Stimulated activated CD8-positive, alpha-beta memory T cell treated with anti-CD3 and anti-CD28 coated beads, Interleukin-15, amount 100 ng/mL, for 24 hours (primary cell): ENCODE measurements around the gene POM121C.
"Not testable (repeated sequence)": the region's sequence is repeated elsewhere in the genome, so short reads cannot be mapped to it uniquely, and the experiment has no call there.

Experiments used
- DNase-seq: peaks from one replicate; pipeline ENCODE4 v3.0.0-alpha.2; 2020; ENCODE audit warnings: low read depth

The POM121C gene

GRCh38 chr7:75393194-75393593, 92.9 kb downstream of the POM121C start:
- not testable (repeated sequence) for DNase-seq

DNA sequence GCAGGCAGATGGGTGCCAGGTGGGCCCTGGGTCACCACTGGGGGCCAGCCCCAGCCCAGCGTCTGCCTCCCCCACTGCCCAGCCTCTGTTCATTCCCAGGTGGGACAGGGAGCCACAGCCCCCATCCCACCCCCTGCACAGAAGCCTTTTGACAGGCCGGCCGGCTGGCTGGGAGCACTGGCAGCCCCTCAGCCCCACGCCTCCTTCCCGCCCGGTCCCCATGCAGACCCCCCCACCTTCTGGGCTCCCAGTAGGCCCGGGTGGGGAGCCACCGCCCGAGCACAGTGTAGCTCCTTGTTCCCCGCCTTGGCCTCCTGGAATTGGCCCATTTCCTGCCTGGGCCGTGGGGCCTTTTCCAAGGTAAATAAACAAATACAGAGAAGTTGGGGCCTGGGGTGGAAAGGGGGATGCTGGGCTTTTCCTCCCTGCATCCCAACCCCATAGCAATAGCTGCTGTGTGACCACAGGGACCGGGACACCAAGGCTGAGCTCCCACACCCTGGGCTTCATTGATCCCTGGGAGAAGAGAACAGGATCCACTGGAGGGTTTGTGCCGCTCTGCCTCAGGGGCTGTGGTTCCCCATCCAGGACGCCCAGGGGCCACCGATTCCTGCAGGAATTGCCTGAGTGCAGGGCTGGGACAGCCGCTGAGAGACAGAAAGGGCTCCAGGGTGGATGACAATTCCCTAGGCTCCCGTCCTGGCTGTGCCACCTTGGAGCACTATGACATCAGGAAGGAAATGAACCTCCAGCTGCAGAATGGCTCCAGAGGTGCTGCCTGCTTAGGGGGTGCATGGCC, 111.4 kb downstream of the POM121C start:
- not testable (repeated sequence) for DNase-seq

DNA sequence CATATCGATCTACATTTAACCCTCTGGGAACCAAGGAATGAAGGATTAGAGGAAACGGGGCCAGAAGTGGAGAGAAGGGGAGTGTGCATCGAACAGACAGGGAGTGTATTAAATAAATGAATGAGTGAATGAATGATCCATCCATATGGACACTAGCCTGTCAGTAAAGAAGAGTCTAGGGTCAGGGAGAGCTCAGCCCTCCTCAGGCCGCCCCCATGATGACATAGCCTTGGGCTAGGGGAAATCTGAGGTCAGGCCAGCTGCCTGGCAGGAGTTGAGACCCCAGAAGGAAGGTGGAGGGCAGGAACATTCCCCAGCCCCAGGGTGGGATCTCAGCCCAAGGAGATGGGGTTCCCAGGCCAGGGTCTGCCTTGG, 112.0 kb downstream of the POM121C start:
- not testable (repeated sequence) for DNase-seq

DNA sequence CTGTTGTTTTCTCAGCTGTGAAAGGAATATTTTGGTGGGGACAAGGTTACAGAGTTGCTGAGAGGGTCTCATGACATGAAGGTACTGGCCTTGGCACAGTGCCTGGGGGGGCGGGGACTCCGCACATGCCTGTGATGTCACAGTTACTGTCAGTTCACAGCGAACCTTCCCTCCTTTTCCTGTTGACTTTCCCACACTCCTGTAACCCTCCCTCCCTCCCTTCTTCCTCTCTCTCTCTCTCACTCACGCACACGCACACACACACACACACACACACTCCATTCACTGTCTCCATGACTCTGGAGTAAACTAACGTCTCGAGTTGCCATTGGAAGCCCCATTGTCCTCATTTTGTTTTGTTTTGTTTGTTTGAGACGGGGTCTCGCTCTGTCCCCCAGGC, 118.8 kb downstream of the POM121C start:
- DNase-seq, result not testable (repeated sequence)
